AG04450 (cell line): ENCODE data around the gene DTD2. TPM values are rescaled to one million over a fixed set of nuclear protein-coding genes. Genes with fewer than 3 reads are reported as not detected.

Experiments used
- CTCF ChIA-PET: fragments of 300-600, 350-600 bp; formaldehyde crosslinking; extraction: SDS; loops from one replicate; lab custom pipeline; 2022; ENCODE audit warnings: antibody characterized with exemption, inconsistent platforms; lab: Charles Lee
- POLR2A ChIA-PET: fragments of 350-600 bp; formaldehyde crosslinking; extraction: SDS; loops from one replicate; lab custom pipeline; 2021; ENCODE audit warnings: antibody characterized with exemption, inconsistent platforms; lab: Yijun Ruan, JAX
- DNase-seq: peaks from one replicate; pipeline ENCODE4 v3.0.0-alpha.2; 2011; ENCODE audit warnings: low read depth, low spot score
- H3K27ac ChIP-seq: one replicate; pipeline ENCODE4 v1.5.1; 2012; ENCODE audit warnings: low read depth, low read length, control low read depth
- H3K27me3 ChIP-seq: one replicate; pipeline ENCODE4 v1.6.0; 2012; ENCODE audit warnings: low read length; ENCODE audit not compliant: control insufficient read depth, insufficient read depth
- H3K4me3 ChIP-seq: 2 replicates; pipeline ENCODE4 v1.5.1; 2011; ENCODE audit warnings: mild to moderate bottlenecking, low read depth, low read length, control low read depth
- H3K9me3 ChIP-seq: 2 replicates; pipeline ENCODE4 v1.5.1; 2012; ENCODE audit warnings: low read length; ENCODE audit not compliant: control insufficient read depth, insufficient read depth
- polyA plus RNA-seq: library from polyadenylated mRNA; depleted of rRNA; stranded (reverse); fragments of >200 nt; gene quantifications from 2 replicates; pipeline ENCODE4 v1.2.3, GENCODE V29; 2011
- TF ChIP-seq, protein P1 (sequence below): IDR thresholded peaks from 2 replicates; pipeline ENCODE4 v1.5.1; 2011; ENCODE audit warnings: low read depth, low read length, control low read depth, inconsistent platforms

Gene DTD2
- polyA plus RNA-seq, 1 experiment = 18.8 TPM

DNA sequence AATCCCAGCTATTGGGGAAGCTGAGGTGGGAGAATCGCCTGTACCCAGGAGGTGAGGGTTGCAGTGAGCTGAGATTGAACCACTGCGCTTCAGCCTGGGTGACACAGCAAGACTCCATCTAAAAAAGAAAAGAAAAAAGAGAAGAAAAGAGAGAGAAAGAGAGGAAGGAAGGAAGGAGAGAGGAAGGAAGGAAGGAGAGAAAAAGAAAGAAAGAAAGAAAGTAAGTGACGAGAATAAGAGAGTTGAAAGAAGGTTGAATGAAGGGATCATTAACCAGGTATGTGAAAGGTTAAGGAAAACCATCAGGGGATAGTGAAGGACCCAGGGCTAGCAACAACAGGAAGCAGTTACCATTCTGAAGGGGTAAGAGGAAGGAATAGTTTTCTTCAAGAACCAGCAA lies 4.2 kb upstream of the DTD2 start:
- no peak for DNase-seq
- Histone ChIP-seq H3K9me3 (no peaks in the 10 kb centered on the region), H3K27ac (no peak overlapping the region), H3K27me3 (no peaks in the 10 kb centered on the region), H3K4me3 (no peak overlapping the region)
- TF ChIP-seq, protein P1, sequence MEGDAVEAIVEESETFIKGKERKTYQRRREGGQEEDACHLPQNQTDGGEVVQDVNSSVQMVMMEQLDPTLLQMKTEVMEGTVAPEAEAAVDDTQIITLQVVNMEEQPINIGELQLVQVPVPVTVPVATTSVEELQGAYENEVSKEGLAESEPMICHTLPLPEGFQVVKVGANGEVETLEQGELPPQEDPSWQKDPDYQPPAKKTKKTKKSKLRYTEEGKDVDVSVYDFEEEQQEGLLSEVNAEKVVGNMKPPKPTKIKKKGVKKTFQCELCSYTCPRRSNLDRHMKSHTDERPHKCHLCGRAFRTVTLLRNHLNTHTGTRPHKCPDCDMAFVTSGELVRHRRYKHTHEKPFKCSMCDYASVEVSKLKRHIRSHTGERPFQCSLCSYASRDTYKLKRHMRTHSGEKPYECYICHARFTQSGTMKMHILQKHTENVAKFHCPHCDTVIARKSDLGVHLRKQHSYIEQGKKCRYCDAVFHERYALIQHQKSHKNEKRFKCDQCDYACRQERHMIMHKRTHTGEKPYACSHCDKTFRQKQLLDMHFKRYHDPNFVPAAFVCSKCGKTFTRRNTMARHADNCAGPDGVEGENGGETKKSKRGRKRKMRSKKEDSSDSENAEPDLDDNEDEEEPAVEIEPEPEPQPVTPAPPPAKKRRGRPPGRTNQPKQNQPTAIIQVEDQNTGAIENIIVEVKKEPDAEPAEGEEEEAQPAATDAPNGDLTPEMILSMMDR = no peak
- ChIA-PET CTCF (no interaction called here), POLR2A (no interaction called here)

GRCh38 chr14:31457665-31458659 lies 656 bp upstream of the DTD2 start:
- H3K27ac ChIP-seq = no peak overlapping the region
- CTCF ChIA-PET = interaction anchor here (1.1 to 3.0 kb wide), 3 partner anchors 9 to 796 kb away, joined by 3 to 12 read pairs (median 11); partner anchors contain the start of gene HEATR5A
- TF ChIP-seq, protein P1 = no peak
- DNase-seq = no peak
- H3K9me3 ChIP-seq = no peaks in the 10 kb centered on the region
- H3K27me3 ChIP-seq = no peaks in the 10 kb centered on the region
- POLR2A ChIA-PET = interaction anchor here (0.5 to 1.6 kb wide), 5 partner anchors 16 to 257 kb away, joined by 3 to 12 read pairs (median 4); partner anchors contain the start of gene HEATR5A
- H3K4me3 ChIP-seq = peak overlapping the region; percentile 86

DNA sequence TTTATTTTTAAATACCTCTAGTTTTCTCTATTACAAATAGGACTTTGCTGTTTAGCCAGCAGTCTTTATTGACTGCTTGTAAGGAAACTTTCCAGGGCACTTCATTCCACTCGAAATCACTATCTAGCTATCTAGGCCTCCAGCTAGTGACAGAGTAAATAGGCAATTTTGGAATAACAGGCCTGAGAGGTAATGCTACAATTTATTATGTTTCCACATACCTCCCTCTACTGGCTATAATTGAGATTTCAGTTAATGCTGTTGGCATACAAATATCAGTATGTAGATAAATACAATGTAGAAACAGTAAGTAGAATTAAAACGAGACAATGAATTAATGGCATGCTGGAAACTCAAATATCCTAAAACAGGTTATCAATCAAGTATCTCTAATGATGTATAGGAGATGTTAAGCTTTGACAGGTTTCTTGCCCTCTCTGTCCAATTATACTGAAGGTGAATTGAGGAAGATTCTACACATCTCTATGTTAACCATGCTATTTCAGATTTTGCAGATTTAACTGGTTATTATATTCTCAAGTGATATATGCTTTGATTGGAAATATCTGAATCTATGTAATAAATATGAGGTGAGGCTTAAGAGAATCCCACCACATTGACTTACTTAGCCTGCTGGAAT lies 7.2 kb downstream of the DTD2 start:
- Histone ChIP-seq H3K9me3 (no peaks in the 10 kb centered on the region), H3K27ac (no peak overlapping the region), H3K4me3 (no peak overlapping the region), H3K27me3 (no peaks in the 10 kb centered on the region)
- TF ChIP-seq, protein P1 = peak; percentile 69
- POLR2A ChIA-PET = interaction anchor here (3.7 kb wide), 1 partner anchor 30 kb away, joined by 17 read pairs; the partner anchor contains the start of gene HEATR5A
- DNase-seq = no peak
- CTCF ChIA-PET = interaction anchor here (0.6 to 2.9 kb wide), 21 partner anchors 9 to 805 kb away, joined by 3 to 14 read pairs (median 4); partner anchors contain the start of genes DTD2 and HEATR5A

- H3K4me3 ChIP-seq = no peak overlapping the region
- POLR2A ChIA-PET = interaction anchor here (3.7 kb wide), 1 partner anchor 29 kb away, joined by 17 read pairs; the partner anchor contains the start of gene HEATR5A
- no peak for DNase-seq
- CTCF ChIA-PET = interaction anchor here (0.6 to 2.9 kb wide), 15 partner anchors 8 to 806 kb away, joined by 3 to 14 read pairs (median 4); partner anchors contain the start of genes DTD2 and HEATR5A
- no peak overlapping the region for H3K27ac ChIP-seq
- no peaks in the 10 kb centered on the region for H3K9me3 ChIP-seq
- TF ChIP-seq, protein P1 = no peak
- H3K27me3 ChIP-seq = no peaks in the 10 kb centered on the region
These were observed 8.2 kb downstream of the DTD2 start for GRCh38 chr14:31449136-31449535.
